ENCODE measurements around the gene S100A14.
"Not testable (repeated sequence)": the region's sequence is repeated elsewhere in the genome, so short reads cannot be mapped to it uniquely, and the experiment has no call there.

Gene S100A14

GRCh38 chr1:153583976-153584375 lies 32.1 kb downstream of the S100A14 start:
- WGBS (ENCODE audit: extremely low coverage, insufficient coverage, low lambda C conversion rate), result no CpG with 5 or more reads among the region's 2 CpGs
- H3K79me1 ChIP-seq (ENCODE audit: low read length), result no peaks in the 10 kb centered on the region
- no peak overlapping the region for H2BK120ac ChIP-seq (ENCODE audit: low read depth, low read length)

GRCh38 chr1:153583514-153583913 lies 32.6 kb downstream of the S100A14 start:
- not testable (repeated sequence) for H3K36me3 ChIP-seq (ENCODE audit: control insufficient read depth, insufficient read depth, low read length); H2BK120ac ChIP-seq (ENCODE audit: low read depth, low read length); H3K4ac ChIP-seq (ENCODE audit: low read depth, low read length); H3K4me3 ChIP-seq (ENCODE audit: low read length); H3K79me1 ChIP-seq (ENCODE audit: low read length); H2AK5ac ChIP-seq (ENCODE audit: low read length); H2BK5ac ChIP-seq (ENCODE audit: low read length); H4K5ac ChIP-seq (ENCODE audit: low read length); H3K27ac ChIP-seq (ENCODE audit: low read depth, low read length); H3K4me1 ChIP-seq (ENCODE audit: control insufficient read depth, low read depth, low read length); H4K8ac ChIP-seq (ENCODE audit: low read depth, low read length); H3K79me2 ChIP-seq (ENCODE audit: control insufficient read depth, insufficient read depth, low read length); H3K9ac ChIP-seq (ENCODE audit: low read length); H3K27me3 ChIP-seq (ENCODE audit: insufficient read depth, low read length, poor library complexity); H3K4me2 ChIP-seq (ENCODE audit: low read length); H3K56ac ChIP-seq (ENCODE audit: low read length); H2BK15ac ChIP-seq (replicated peaks; ENCODE audit: low read depth); H3K23ac ChIP-seq (ENCODE audit: low read length); H3K18ac ChIP-seq (ENCODE audit: low read length); DNase-seq
- WGBS (ENCODE audit: extremely low coverage, insufficient coverage, low lambda C conversion rate), result no CpG with 5 or more reads among the region's 3 CpGs

More at GRCh38 chr1:153583976-153584375, 32.1 kb downstream of the S100A14 start:
- Histone ChIP-seq H3K27me3 (ENCODE audit: insufficient read depth, low read length, poor library complexity) (no peaks in the 10 kb centered on the region), H3K56ac (ENCODE audit: low read length) (no peak overlapping the region), H2BK15ac (replicated peaks; ENCODE audit: low read depth) (no peak overlapping the region), H3K27ac (ENCODE audit: low read depth, low read length) (no peak overlapping the region), H3K23ac (ENCODE audit: low read length) (no peak overlapping the region), H3K9ac (ENCODE audit: low read length) (no peak overlapping the region), H4K8ac (ENCODE audit: low read depth, low read length) (no peak overlapping the region), H3K4me1 (ENCODE audit: control insufficient read depth, low read depth, low read length) (peaks cover under 1% of the 10 kb centered on the region), H3K36me3 (ENCODE audit: control insufficient read depth, insufficient read depth, low read length) (no peaks in the 10 kb centered on the region), H2AK5ac (ENCODE audit: low read length) (no peak overlapping the region), H3K4me2 (ENCODE audit: low read length) (no peak overlapping the region), H3K18ac (ENCODE audit: low read length) (no peak overlapping the region), H4K5ac (ENCODE audit: low read length) (no peak overlapping the region), H3K4me3 (ENCODE audit: low read length) (no peak overlapping the region), H3K4ac (ENCODE audit: low read depth, low read length) (no peak overlapping the region), H2BK5ac (ENCODE audit: low read length) (no peak overlapping the region), H3K79me2 (ENCODE audit: control insufficient read depth, insufficient read depth, low read length) (no peaks in the 10 kb centered on the region)
- DNase-seq, result no peak

- H2AK5ac ChIP-seq (ENCODE audit: low read length); H3K9ac ChIP-seq (ENCODE audit: low read length); H3K36me3 ChIP-seq (ENCODE audit: control insufficient read depth, insufficient read depth, low read length); H3K56ac ChIP-seq (ENCODE audit: low read length); H4K5ac ChIP-seq (ENCODE audit: low read length); H3K4me1 ChIP-seq (ENCODE audit: control insufficient read depth, low read depth, low read length); H4K8ac ChIP-seq (ENCODE audit: low read depth, low read length); H2BK15ac ChIP-seq (replicated peaks; ENCODE audit: low read depth); H3K23ac ChIP-seq (ENCODE audit: low read length); H3K79me1 ChIP-seq (ENCODE audit: low read length); H2BK120ac ChIP-seq (ENCODE audit: low read depth, low read length); H3K4ac ChIP-seq (ENCODE audit: low read depth, low read length); H3K4me3 ChIP-seq (ENCODE audit: low read length); DNase-seq; H3K27ac ChIP-seq (ENCODE audit: low read depth, low read length); H3K79me2 ChIP-seq (ENCODE audit: control insufficient read depth, insufficient read depth, low read length); H3K27me3 ChIP-seq (ENCODE audit: insufficient read depth, low read length, poor library complexity); H3K4me2 ChIP-seq (ENCODE audit: low read length); H3K18ac ChIP-seq (ENCODE audit: low read length); H2BK5ac ChIP-seq (ENCODE audit: low read length): not testable (repeated sequence)
- no CpG with 5 or more reads among the region's 34 CpGs for WGBS (ENCODE audit: extremely low coverage, insufficient coverage, low lambda C conversion rate)
Measured at GRCh38 chr1:153582836-153583235, 33.3 kb downstream of the S100A14 start.

- no peak overlapping the region for H3K4me3 ChIP-seq (ENCODE audit: low read length)
- no CpG with 5 or more reads among the region's 3 CpGs for WGBS (ENCODE audit: extremely low coverage, insufficient coverage, low lambda C conversion rate)
- no peak overlapping the region for H3K23ac ChIP-seq (ENCODE audit: low read length)
- peak overlapping the region; percentile 93 for H3K27ac ChIP-seq (ENCODE audit: low read depth, low read length)
- no peaks in the 10 kb centered on the region for H3K79me2 ChIP-seq (ENCODE audit: control insufficient read depth, insufficient read depth, low read length)
- H3K27me3 ChIP-seq (ENCODE audit: insufficient read depth, low read length, poor library complexity), result no peaks in the 10 kb centered on the region
- H2BK15ac ChIP-seq (replicated peaks; ENCODE audit: low read depth), result no peak overlapping the region
- no peaks in the 10 kb centered on the region for H3K36me3 ChIP-seq (ENCODE audit: control insufficient read depth, insufficient read depth, low read length)
- no peak overlapping the region for H3K18ac ChIP-seq (ENCODE audit: low read length)
- H3K9ac ChIP-seq (ENCODE audit: low read length), result no peak overlapping the region
- H3K4ac ChIP-seq (ENCODE audit: low read depth, low read length), result no peak overlapping the region
- H3K4me2 ChIP-seq (ENCODE audit: low read length), result no peak overlapping the region
- no peak overlapping the region for H4K5ac ChIP-seq (ENCODE audit: low read length)
- no peak overlapping the region for H2BK120ac ChIP-seq (ENCODE audit: low read depth, low read length)
- peaks cover 11% of the 10 kb centered on the region for H3K4me1 ChIP-seq (ENCODE audit: control insufficient read depth, low read depth, low read length)
- no peak overlapping the region for H4K8ac ChIP-seq (ENCODE audit: low read depth, low read length)
- peak overlapping the region; percentile 81 for H2BK5ac ChIP-seq (ENCODE audit: low read length)
- peak overlapping the region; percentile 73 for H3K56ac ChIP-seq (ENCODE audit: low read length)
- peak overlapping the region; percentile 85 for H2AK5ac ChIP-seq (ENCODE audit: low read length)
- no peaks in the 10 kb centered on the region for H3K79me1 ChIP-seq (ENCODE audit: low read length)
- peak; percentile 96 for DNase-seq
Measured at GRCh38 chr1:153578936-153579335, 37.2 kb downstream of the S100A14 start.

- Histone ChIP-seq H2BK15ac (replicated peaks; ENCODE audit: low read depth) (peak overlapping the region; percentile 75), H2AK5ac (ENCODE audit: low read length) (no peak overlapping the region), H3K4ac (ENCODE audit: low read depth, low read length) (peak overlapping the region; percentile 75), H3K79me2 (ENCODE audit: control insufficient read depth, insufficient read depth, low read length) (no peaks in the 10 kb centered on the region), H3K9ac (ENCODE audit: low read length) (no peak overlapping the region), H3K4me1 (ENCODE audit: control insufficient read depth, low read depth, low read length) (peaks cover 11% of the 10 kb centered on the region), H3K18ac (ENCODE audit: low read length) (peak overlapping the region; percentile 33), H3K4me3 (ENCODE audit: low read length) (no peak overlapping the region), H4K5ac (ENCODE audit: low read length) (no peak overlapping the region), H3K27ac (ENCODE audit: low read depth, low read length) (peak overlapping the region; percentile 76), H3K23ac (ENCODE audit: low read length) (peak overlapping the region; percentile 83), H3K79me1 (ENCODE audit: low read length) (no peaks in the 10 kb centered on the region), H2BK5ac (ENCODE audit: low read length) (peak overlapping the region; percentile 66), H3K56ac (ENCODE audit: low read length) (peak overlapping the region; percentile 78), H3K27me3 (ENCODE audit: insufficient read depth, low read length, poor library complexity) (no peaks in the 10 kb centered on the region), H4K8ac (ENCODE audit: low read depth, low read length) (no peak overlapping the region), H3K36me3 (ENCODE audit: control insufficient read depth, insufficient read depth, low read length) (no peaks in the 10 kb centered on the region), H2BK120ac (ENCODE audit: low read depth, low read length) (peak overlapping the region; percentile 94), H3K4me2 (ENCODE audit: low read length) (no peak overlapping the region)
- peak; percentile 96 for DNase-seq
Measured at GRCh38 chr1:153578490-153578889, 37.6 kb downstream of the S100A14 start.

GRCh38 chr1:153577624-153578051 lies 38.5 kb downstream of the S100A14 start:
- Histone ChIP-seq H4K8ac (ENCODE audit: low read depth, low read length) (no peak overlapping the region), H3K56ac (ENCODE audit: low read length) (peak overlapping the region; percentile 70), H3K9ac (ENCODE audit: low read length) (no peak overlapping the region), H3K36me3 (ENCODE audit: control insufficient read depth, insufficient read depth, low read length) (no peaks in the 10 kb centered on the region), H3K4me3 (ENCODE audit: low read length) (no peak overlapping the region), H3K79me2 (ENCODE audit: control insufficient read depth, insufficient read depth, low read length) (no peaks in the 10 kb centered on the region), H2BK120ac (ENCODE audit: low read depth, low read length) (peak overlapping the region; percentile 14), H2BK15ac (replicated peaks; ENCODE audit: low read depth) (no peak overlapping the region), H3K4me2 (ENCODE audit: low read length) (no peak overlapping the region), H3K18ac (ENCODE audit: low read length) (peak overlapping the region; percentile 13), H3K4ac (ENCODE audit: low read depth, low read length) (peak overlapping the region; percentile 64), H3K27me3 (ENCODE audit: insufficient read depth, low read length, poor library complexity) (no peaks in the 10 kb centered on the region), H3K79me1 (ENCODE audit: low read length) (no peaks in the 10 kb centered on the region), H3K27ac (ENCODE audit: low read depth, low read length) (peak overlapping the region; percentile 31), H2BK5ac (ENCODE audit: low read length) (peak overlapping the region; percentile 14), H3K4me1 (ENCODE audit: control insufficient read depth, low read depth, low read length) (peaks cover 11% of the 10 kb centered on the region), H2AK5ac (ENCODE audit: low read length) (peak overlapping the region; percentile 81), H4K5ac (ENCODE audit: low read length) (no peak overlapping the region), H3K23ac (ENCODE audit: low read length) (no peak overlapping the region)
- no CpG with 5 or more reads among the region's 9 CpGs for WGBS (ENCODE audit: extremely low coverage, insufficient coverage, low lambda C conversion rate)
- DNase-seq, result peak; percentile 39
